Measurements from ENCODE around the gene RBP3.
"Not testable (repeated sequence)": the region's sequence is repeated elsewhere in the genome, so short reads cannot be mapped to it uniquely, and the experiment has no call there.

RBP3 gene

DNA sequence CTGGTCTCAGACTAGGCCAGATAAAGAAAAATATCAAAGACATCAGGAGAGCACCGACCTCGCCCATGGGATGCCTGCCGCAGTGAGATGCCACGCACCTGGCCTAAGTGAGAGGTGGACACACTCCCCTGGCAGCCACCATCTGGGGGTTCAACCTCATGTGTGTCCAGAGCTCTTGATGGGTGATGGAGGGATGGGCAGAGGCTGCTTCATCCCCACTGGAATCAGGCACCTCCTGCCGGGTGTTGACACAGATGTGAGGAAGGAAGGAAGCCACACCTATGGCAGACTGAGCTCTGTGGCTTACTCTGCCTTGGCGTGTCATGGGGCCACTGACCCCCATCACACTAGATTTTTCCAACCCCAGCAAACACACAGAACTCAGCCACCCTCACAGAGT, 24.6 kb downstream of the RBP3 start:
- no peak for DNase-seq (ENCODE audit: low spot score)

DNA sequence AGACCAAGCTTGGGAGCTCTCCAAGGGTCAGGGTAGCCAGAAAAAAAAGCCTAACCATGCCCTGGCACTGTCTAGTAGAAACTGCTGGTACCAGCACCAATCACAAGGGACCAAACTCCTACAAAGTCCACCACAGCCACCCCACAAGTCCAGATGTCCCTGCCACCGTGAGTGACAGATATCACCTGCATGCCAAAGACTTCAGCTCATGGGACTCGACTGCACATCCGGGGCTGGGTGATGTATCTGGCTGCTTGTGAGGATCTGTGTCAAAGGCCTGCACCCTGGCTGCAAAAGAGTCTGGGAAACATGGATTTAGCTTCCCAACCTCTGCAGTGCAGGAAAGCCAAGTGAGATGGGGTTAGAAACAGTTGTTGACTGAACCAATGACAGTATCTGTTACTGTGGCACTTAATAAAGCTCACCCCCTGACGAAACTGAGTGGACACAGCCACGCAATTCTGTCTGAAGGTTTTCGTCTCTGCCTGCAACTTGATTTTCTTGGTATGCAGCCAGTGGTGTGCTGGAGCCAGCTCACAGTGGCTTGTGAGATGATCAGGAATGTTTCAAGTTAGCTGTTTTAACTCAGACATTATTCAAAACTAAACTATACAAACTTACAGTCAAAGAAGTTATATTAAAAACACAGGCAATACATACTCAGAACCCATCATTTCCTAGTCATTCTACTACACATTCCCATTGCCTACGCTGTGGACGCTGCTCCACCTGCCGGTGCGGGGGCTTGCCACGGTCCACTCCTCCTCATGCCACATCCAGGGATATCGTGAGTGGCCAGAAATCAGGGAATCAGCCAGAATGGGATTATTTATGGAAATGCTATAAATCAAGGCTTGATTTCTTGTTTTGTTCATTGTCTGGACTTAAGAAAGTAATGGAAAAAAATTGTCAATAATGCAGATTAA, 26.7 kb downstream of the RBP3 start:
- DNase-seq (ENCODE audit: low spot score), result no peak

- no peak for DNase-seq (ENCODE audit: low spot score)
Measured at GRCh38 chr10:47376522-47377220, 28.5 kb downstream of the RBP3 start.

- DNase-seq (ENCODE audit: low spot score), result no peak
Measured at GRCh38 chr10:47378183-47378510, 30.0 kb downstream of the RBP3 start.

DNA sequence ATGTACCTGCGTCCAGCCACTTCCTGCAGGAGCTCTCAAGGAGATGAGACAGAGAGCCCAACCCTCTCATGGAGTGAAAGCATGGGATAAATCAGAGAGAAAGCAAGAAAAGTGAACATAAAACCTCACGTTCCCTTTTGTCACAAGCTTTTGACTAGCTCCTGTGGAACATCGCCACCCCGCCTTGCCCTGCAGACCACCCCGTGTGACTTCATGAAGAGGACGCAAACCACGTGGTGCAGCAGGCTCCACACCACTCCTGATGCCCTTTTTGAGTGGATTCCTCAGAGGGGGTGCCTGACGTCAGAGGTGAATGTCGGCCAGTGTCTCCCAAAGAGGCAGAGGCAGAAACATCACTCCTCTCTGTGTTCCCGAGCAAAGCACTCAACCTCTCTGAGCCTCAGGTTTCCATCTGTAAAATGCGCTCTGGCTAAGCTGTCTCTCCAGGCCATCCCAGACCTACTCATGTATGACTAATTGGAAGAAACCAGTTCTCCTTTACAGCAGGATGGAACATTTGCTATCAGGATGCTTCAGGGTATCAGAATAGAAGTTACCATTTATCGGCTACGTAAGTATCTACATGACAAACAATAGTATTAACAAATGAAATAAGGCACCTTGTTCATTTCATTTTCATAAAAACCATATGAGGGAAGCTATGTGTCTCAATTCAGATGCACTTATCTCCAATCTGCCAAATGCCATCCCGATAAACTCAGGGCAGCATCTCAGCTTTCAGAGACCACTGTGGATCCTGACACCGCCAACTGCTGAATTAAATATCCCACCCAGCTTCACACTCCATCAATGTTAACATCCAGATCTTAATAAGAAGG, 30.7 kb downstream of the RBP3 start:
- DNase-seq (ENCODE audit: low spot score), result peak; percentile 41

DNA sequence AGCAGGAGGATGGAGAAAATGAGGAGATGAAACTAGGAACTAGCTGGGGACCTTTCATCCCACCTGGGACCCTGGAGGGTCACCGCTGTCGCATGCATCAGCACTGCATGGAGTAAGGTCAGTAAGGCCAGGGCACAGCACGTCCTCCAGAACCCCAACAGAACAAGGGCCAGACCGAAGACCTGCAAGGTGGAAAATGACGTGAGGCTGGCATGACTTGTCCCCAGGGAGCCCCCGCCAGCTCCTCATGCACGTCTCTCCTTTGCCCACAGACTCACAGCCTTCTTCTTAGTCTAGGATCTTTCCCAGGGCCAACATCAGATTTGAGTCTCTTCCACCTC, 31.3 kb downstream of the RBP3 start:
- DNase-seq (ENCODE audit: low spot score), result no peak

DNA sequence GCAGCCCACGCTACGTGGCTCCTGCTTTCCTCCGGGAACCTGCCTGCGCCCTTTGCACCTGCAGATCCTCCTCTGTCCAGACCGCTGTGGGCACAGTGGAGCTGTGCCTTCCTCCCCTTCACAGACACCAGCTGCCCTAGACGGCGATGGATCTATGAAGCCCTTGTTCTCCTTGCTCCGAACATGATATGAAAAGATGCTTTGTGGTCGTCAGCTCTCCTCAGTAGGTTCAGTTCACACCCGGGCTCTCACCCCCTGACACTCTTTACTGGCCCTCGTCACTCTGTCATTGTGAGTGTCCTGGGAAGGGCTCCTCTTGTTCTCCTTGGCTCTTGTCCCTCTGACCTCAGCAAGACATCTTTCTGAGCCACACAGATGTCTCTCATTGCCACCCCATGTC, 31.7 kb downstream of the RBP3 start:
- peak; percentile 98 for DNase-seq (ENCODE audit: low spot score)

- no peak for DNase-seq (ENCODE audit: low spot score)
Measured at GRCh38 chr10:47380341-47381102, 32.4 kb downstream of the RBP3 start.

DNA sequence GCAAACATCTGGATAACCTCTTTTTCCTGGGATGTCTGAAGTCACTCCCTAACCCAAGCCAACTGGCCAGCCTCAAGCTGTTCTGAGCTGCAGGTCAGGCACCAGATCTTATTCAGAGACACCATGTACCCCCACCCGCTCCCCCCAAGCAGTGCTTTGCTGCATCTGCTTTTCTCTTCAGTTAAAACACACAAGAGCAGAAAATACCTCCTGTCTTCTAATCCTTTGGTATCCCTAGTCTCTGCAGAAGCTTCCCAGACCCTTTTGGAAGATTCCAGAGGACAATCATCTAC, 32.9 kb downstream of the RBP3 start:
- DNase-seq (ENCODE audit: low spot score), result no peak

- DNase-seq (ENCODE audit: low spot score), result peak; percentile 85
Measured at GRCh38 chr10:47381427-47382379, 33.5 kb downstream of the RBP3 start.

DNA sequence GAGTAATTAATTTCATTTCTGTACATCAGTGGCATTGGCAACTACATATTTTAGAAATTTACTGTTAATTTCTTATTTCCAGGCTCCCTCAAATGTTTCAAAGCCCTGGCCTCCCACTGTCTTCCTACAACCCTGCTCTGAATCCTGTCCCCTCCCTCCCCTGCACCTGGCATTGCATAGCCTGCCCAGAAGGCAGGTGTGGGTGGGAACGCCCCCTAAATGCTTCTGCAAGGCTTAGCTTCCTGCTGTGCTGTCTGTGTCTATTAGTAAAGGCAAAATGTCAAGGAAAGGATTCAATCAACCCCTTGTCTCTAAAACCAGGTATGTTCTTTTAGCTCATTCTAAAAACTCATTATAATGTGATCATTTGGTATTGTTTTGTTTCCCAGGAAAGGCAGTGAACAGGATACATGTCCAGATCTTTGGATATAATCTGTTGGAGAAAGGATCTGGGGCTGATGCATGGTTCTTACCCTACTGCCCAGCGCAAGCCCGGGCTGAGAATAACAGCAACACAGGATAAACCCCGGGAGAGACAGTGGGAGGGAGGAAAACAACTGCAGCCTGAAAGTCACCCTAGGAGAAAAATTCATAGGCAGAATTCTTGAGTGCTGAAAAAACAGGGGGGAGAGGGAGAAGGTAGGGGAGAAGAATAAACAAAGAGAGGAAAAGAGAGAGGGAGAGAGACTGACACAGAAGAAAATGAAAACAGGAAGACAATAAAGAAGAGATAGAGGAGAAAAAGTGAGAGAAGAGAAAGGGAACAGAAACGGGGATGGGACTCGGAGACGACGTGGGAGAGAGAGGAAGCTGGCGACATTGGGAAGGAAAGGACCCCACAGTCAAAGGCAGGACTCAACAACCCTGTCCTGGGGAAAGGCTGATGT, 35.3 kb downstream of the RBP3 start:
- DNase-seq (ENCODE audit: low spot score), result no peak

- peak; percentile 93 for DNase-seq (ENCODE audit: low spot score)
Measured at GRCh38 chr10:47384148-47384921, 36.2 kb downstream of the RBP3 start, which contains the start of gene ZNF488. Gene ZNF488 (minus strand): TSS chr10:47384293. CDS start chr10:47368829, 15,464 bp downstream.

DNA sequence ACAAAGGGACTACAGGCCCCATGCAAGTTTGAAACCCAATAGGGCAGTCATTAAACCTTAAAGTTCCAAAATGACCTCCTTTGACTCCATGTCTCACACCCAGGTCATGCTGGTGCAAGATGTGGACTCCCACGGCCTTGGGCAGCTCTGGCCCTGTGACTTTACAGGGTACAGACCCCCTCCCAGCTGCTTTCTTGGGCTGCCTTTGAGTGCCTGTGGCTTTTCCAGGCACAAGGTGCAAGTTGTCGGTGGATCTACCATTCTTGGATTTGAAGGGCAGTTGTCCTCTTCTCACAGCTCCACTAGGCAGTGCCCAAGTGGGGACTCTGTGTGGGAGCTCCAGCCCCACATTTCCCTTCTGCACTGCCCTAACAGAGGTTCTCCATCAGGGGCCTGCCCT, 37.9 kb downstream of the RBP3 start:
- not testable (repeated sequence) for DNase-seq (ENCODE audit: low spot score)

DNA sequence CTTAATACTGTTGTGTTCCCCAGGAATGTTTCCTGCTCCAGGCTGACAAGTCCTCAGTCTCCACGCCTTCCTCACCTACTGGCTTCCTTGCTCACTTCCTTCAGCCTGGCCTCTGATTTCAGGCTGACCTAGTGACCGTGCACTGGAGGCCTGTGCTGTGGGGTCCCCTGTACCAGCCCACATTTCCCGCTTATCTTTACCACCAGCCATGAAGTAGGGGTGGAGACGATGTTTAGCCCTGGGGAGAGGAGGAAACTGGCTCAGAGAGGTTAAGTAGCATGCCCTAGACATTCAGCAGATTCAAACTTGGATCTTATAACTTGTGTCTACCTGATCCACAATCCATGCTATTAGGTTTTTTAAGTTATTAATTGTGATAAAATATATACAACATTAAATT, 40.7 kb downstream of the RBP3 start:
- no peak for DNase-seq (ENCODE audit: low spot score)

- no peak for DNase-seq (ENCODE audit: low spot score)
Measured at GRCh38 chr10:47389619-47390018, 41.5 kb downstream of the RBP3 start.

GRCh38 chr10:47396311-47396717, 48.2 kb downstream of the RBP3 start:
- DNase-seq (ENCODE audit: low spot score), result no peak

DNA sequence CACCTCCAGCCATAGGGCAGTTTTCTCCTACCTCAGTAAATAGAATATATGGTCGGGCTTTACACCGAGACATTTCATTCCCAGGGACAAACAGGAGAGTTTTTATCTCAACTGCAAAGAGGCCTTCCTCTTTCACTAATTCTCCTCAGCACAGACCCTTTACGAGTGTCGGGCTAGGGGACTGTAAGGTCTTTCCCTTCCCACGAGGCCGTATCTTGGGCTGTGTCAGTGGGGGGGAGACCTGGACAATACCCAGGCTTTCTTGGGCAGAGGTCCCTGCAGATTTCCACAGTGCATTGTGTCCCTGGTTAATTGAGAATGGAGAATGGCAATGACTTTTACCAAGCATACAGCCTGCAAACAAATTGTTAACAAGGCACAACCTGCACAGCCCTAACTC, 49.1 kb downstream of the RBP3 start:
- DNase-seq (ENCODE audit: low spot score), result no peak

- DNase-seq (ENCODE audit: low spot score), result no peak
Measured at GRCh38 chr10:47400251-47400650, 52.1 kb downstream of the RBP3 start.

DNA sequence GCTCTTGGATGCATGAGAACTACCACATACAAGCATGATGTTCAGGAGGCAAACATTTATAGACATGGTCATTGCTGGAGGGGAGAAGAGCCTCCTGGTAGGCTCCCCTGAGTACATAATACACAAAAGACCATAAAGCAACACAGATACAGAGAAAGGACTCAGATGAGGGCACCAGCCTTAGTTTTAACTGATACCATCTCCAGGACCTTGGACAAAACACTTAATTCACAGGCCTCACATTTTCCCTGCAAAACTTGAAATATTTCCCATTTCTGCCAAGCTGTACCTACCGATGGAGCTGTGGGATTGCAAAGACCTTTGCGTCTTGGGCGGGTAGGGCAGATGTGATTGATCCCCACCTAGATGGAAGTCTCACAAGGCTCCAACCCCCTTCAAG, 52.6 kb downstream of the RBP3 start:
- no peak for DNase-seq (ENCODE audit: low spot score)
